COLO668 (cell line): ENCODE results near the gene DAB2.

ENCODE experiments used
- DNase-seq: peaks from one replicate; lab custom pipeline; 2025; ENCODE audit not compliant: unreplicated experiment; lab: John Stamatoyannopoulos, UW

DAB2 gene

GRCh38 chr5:39390945-39391344, 33.8 kb downstream of the DAB2 start:
- no peak for DNase-seq

DNA sequence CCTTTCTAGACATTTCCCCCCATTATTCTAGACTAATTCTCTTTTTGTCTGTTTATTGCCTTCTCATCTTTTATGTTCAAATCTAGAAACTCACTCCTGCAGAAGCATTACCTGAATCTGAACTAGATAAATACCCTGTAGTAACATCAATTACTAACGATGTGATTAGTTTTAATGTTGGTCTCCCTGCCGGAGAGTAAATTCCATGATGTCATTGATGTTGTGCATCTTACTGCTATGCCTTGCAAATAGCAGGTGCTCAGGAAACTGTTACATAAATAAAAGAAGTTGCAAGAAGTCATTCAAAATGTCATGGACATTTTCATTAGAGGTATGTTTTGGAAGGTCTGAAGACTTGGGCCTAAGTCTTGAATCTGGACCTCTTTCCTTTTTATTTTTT, 37.5 kb downstream of the DAB2 start:
- no peak for DNase-seq

GRCh38 chr5:39384271-39384670, 40.5 kb downstream of the DAB2 start:
- no peak for DNase-seq

GRCh38 chr5:39381376-39381775, 43.4 kb downstream of the DAB2 start:
- DNase-seq: no peak

GRCh38 chr5:39379693-39380092, 45.1 kb downstream of the DAB2 start:
- DNase-seq: no peak

DNA sequence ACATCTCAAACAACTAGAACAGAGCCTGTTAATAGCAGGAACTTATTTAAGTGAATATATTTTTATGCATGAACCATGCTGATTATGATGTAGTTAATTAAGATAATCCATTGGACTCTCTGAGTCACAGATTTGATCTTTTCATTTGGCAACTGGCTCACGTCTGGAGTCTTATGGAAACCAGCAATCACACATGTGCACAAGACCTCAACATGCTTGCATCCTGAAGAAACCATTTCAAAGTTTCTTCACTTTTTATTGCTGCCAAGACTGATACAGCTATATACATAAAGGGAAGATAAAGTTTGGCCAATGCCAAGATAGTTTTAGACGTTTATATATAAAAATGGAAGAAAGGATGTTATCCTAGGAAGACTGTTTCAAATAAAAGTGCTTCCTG, 47.2 kb downstream of the DAB2 start:
- DNase-seq: no peak

DNA sequence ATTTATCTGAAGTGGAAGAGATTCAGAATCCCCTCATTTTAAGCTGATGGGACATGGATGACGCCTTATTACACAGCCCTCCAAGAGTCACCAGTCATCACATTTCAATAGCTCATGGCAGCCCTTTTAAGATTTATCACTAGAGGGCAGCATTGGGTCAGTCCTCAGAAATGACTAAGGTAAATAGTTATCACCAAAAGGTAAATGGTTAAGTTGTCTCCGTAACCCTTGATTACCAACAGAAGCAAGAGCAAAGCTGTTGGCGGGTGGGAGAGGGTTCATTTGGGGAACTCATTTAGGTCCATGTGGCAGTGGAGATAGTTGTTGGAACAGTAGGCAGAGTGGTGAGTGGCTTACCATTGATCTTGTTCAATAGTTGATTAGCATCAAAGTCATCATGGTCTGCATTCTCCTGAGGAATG, 48.5 kb downstream of the DAB2 start:
- DNase-seq: peak; percentile 13

DNA sequence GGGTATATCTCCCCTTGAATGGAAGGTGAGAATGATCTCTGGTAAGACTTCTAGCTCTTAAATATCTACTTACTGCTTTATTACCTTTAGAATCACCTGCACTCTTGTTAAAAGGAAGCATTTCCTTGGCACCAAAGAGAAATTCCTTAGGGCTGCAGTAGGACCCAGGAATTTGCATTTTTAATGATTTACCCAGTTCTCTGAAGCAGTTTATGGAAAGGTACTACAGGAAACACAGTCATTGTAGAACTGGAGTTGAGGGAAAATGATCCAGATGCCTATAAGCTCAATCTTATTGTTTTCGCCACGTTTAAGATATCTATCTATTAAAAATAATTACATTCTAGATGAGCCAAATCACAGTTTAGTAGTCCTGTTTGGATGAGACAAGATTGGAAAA, 51.0 kb downstream of the DAB2 start:
- DNase-seq: no peak

DNA sequence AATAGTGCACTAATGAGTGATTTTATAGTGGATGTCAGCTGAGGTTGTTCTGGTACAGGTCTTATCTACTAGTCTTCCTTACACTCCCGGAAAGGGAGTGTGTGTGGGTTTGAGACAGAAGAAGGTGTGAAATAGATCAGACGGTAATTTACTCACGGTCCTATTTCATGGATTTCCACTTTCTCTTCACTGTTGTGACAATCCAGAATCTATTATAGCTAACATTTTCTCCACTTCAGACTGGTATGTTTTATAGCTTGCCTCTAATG, 53.5 kb downstream of the DAB2 start:
- DNase-seq: no peak

DNA sequence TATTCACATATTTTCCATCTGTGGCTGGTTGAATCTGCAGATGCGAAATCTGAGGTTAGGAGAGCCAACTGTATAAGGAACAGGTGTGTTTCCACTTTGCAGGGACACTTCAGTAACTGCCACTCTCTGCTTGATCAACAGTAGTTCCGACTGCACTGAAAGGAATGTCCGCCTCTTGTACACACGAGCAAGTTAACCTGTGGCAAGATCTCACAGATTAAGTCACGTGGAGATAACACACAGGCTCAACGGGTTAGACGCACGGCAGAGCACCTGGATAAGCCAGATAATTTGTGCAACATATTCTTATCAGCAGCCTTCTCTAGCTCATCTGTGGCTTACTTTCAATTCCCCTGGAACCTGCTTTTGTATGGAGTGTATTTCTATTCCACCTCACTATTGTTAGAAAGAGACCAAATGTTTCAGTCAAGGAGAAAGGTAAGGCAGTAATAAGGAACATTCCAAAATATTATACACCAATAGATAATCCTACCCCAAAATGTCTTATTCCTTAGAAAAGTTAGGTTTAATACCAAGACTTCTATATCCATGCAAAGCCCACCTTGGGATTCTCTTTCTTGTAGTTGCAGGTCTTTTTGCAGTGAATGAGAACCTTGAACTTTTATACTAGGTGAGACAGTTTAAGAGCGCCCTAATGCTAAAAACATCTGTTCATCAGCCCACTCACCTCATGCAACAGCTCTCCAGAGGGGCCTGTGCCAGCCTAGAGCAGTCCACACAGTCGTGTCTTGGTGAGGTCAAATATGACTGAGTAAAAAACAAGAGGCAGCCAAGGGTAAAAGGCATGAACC, 54.0 kb downstream of the DAB2 start:
- DNase-seq: no peak

DNA sequence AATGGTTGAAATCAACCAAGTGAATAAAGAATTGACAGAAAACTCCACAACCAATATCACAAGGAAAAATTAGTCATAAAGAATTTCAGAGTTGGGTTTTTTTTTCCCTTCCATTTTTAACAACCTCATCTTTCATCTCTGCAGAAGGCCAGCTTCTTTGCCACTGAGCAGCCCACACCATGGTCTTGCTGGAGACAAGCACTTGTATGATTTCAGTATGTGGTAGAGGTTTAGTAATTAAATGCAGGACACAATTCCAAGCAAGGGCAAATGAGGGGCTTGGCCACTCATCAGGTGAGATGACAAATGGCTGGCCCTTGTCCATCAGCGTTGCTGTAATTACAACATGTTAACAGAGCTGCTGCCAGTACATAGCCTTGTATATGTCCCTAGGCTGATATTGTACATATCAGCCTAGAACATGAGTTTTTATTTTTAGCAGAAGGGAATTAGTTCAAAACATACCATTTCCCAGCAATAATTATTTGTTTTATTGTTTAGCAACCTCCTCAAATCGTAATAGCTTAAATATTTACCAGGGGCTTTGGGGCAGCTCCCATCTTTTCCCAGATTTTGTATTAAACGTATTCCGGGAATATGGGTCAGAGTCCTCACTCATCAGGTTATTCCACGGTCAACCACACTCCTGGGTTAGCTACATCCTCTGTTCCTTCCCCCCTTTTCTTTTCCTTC, 55.5 kb downstream of the DAB2 start:
- DNase-seq: no peak

- no peak for DNase-seq
These were observed 56.7 kb downstream of the DAB2 start for GRCh38 chr5:39368116-39368515.

GRCh38 chr5:39367711-39368110, 57.1 kb downstream of the DAB2 start:
- no peak for DNase-seq

DNA sequence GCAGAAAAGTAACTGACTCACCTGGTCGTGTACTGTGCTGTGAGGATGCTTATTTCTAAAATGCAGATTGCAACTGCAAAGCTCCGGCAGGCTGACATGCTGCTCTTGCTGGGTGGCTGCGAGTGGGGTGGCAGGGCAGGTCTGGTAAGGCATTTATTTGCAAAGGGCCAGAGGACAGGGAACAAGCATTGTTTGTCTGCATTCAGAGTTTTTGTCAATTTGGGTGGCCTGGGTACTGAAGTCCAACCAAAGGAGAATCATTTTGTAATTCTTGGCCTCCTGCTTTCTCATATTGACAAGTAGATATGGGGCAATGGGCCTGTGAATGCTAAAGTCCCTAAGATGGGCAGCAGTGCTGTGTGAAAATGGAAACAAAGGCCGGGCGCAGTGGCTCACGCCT, 60.4 kb downstream of the DAB2 start, which contains the start of gene C9:
Gene C9, minus strand, starts transcription at position 129 of the 400 bp plus-strand sequence. Its CDS starts 31 bp downstream, at position 98.
- no peak for DNase-seq

DNA sequence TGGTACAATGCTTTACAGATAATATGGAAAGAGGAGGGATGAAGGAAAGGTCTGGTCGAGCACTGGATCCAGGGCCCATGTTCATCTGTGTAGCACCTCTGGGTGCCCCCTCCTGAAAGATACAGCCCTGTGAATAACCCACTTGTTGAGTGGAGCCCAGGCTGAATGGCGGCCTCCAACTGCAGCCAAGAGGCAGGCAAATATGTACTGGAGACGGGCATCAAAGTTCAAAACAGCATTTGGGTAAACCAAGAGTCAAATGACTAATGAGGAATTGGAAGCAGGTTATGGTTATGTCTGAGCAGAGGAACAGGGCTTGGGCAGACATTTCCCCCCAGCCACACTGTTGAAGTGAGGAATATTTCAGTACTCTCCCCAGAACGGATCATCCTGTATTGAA, 61.6 kb downstream of the DAB2 start:
- no peak for DNase-seq

DNA sequence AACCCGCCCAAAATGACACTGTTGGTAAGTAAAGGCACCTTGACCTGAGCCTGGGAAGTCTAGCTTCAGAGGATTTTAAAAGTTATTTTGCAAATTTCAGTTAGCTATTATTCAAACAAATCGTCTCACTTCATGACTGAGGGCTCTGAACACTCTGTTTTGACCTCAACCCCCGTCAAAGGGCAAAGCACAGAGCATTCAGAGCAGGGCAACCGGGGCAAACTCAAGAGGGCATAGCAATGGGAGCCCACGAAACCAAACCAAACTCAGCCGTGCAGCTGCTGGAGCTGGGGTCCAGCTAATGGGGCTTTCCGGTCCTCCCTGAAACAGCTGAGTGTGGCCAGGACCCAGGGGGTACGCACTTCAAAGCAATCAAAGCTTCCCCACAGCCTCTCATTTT, 62.1 kb downstream of the DAB2 start:
- DNase-seq: no peak

- no peak for DNase-seq
These were observed 63.5 kb downstream of the DAB2 start for GRCh38 chr5:39361306-39361705.

DNA sequence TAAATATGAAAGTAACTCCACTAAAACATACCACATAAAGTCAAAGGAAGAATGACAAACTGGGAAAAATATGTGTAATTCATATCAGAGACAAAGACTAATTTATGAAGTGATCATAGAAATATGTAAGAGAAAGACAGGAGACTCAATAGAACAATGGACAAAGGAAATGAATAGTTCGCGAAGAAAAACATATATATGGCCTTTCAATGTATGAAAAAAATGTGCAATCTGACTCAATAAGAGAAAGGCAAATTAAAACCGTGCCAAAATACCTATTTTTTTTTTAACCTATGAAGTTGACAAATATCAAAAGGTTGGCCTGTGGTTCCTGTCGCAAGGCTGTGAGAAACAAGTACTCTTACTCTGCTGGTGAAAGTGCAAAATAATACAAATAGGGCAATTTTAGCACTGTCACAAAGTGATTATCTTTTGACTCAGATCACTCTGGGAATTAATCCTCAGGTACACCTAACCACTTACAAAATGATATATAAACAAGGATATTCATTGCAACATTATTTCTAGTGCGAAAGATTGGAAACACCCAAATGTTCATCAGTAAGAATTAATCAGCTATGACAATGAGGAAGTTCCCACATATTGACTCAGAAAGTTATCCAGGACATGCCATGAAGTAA, 64.2 kb downstream of the DAB2 start:
- DNase-seq: no peak

GRCh38 chr5:39356263-39356662, 68.5 kb downstream of the DAB2 start:
- DNase-seq: no peak

DNA sequence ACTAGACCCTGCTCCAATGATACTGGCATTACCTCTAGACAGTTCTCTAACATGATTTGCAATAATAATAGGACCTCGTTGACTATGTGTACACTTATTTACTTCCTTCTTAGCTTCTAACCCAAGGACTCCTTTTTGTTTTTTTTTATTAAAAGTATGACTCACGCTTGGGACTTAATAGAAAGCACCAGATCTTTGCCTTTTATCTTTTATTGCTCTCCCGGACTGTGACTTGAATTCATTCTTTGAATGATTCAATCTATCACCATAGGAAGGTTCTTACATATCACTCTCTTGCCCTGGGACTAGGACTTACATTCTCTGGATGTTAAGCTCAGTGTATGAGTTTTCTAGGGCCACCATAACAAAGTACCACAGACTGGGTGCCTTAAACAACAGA, 69.5 kb downstream of the DAB2 start:
- DNase-seq: no peak

GRCh38 chr5:39353717-39354399, 70.9 kb downstream of the DAB2 start:
- no peak for DNase-seq

DNA sequence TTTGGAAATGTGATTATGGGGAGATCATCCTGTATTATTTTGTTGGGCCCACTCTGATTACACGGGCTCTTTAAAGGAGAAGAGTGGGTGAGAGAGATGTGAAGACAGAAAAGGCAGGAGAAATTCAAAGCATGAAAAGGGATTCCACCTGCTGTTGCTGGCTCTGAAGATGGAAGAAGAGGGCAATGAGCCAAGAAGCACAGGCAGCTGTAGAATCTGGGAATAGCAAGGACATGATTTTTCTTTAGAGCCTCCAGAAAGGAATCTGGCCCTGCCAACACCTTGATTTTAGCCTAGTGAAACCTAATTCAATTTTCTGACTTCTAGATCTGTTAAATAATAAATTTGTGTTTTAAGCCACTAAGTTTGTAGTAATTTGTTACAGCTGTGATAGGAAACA, 71.8 kb downstream of the DAB2 start:
- DNase-seq: no peak
